Inflammatory macrophage treated with lipopolysaccharide for 1 hour (primary cell): ENCODE measurements around the gene HID1.

Source experiments
- DNase-seq, 2 donors: peaks; one replicate each; pipeline ENCODE4 v3.0.0-alpha.2; 2020 to 2022

HID1 gene

DNA sequence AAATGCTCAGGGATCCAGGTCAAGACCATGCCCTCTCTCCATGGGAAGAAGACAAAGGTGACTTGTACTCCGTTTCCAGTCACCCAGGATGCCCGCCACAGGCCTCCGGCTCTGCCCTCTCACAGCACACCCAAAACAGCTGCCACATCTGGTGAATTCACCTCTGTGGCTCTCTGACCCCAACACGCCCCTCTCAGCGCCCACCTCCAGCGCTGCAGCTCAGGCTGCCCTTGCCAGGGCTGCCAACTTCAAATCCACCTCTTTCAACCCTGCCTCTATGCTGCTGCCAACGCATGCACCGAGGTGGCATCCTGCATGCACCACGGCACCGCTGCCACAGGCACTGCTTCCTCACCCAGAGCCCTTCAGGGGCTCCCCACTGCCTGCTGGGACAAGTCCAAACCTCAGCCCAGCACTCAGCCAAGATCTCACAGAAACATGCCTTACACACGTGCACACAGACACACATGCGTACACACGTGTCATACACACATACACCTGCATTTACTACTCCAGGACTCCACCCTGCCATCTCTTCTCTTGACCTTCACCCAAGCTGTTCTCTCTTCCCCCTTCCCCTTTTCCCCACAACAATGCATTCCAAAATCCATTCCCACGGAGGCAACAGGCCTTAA lies 7.5 kb downstream of the HID1 start:
- no peak for DNase-seq

GRCh38 chr17:74964246-74964761 lies 8.3 kb downstream of the HID1 start:
- DNase-seq, result no peak

DNA sequence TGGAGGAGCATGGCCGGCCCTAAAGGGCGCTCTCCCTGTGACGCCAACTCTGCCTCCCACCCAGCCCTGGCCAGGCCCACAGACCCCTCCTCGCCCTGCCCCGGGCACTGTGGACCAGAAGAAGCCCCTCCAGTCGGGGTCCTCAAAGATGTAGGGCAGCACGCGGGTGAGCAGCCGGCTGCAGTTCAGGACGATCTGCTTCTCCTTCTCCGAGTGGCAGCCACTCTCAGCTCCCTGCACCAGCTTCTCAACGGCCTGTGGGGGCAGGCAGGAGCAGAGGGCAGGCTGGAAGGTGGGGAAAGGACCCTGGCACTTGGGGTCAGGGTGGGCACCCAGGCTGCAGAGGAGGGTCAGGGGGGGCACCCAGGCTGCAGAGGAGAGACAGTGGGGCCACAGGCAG lies 8.9 kb downstream of the HID1 start:
- DNase-seq, result no peak

- DNase-seq, result no peak
These were observed 9.8 kb downstream of the HID1 start for GRCh38 chr17:74962622-74963394.

GRCh38 chr17:74961657-74962350 lies 10.8 kb downstream of the HID1 start:
- DNase-seq, result peak; percentile 56 to 92

DNA sequence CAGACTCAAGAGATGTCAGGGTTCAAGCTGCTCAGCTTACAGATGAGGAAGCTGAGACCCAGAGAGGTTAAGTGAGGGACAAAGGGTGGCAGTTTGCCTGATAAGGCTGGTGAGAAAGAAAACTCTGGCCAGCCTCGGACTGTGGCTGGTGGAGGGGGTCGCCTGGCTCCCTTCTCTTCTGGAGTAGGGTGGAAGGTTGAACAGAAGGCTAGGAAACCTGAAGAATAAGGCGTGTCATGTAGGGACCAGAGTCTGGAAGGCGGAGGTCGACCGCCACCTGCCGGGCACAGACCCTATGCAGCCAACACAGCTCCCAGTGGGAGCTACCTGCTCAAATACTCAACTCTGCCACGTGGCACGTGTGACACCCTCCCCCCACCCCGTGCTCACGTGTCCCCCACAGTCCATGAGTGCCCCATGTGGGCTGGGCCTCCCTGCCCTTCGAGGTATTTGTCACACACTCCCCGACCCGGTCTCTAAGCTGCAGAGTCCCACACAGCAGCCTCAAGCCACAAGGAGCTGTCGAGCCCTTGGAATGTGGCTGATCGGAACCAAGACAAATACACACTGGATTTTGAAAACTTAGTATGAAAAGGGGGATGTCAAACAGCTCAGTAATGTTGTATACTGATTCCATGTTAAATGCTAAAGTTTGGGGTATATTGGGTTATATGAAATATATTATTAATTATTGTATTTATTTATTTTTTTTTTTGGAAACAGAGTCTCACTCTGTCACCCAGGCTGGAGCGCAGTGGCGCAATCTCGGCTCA lies 11.8 kb downstream of the HID1 start:
- peak in 1 of 2 donors; percentile 25 for DNase-seq

- peak in 1 of 2 donors; percentile 22 for DNase-seq
These were observed 12.6 kb downstream of the HID1 start for GRCh38 chr17:74959826-74960515.

DNA sequence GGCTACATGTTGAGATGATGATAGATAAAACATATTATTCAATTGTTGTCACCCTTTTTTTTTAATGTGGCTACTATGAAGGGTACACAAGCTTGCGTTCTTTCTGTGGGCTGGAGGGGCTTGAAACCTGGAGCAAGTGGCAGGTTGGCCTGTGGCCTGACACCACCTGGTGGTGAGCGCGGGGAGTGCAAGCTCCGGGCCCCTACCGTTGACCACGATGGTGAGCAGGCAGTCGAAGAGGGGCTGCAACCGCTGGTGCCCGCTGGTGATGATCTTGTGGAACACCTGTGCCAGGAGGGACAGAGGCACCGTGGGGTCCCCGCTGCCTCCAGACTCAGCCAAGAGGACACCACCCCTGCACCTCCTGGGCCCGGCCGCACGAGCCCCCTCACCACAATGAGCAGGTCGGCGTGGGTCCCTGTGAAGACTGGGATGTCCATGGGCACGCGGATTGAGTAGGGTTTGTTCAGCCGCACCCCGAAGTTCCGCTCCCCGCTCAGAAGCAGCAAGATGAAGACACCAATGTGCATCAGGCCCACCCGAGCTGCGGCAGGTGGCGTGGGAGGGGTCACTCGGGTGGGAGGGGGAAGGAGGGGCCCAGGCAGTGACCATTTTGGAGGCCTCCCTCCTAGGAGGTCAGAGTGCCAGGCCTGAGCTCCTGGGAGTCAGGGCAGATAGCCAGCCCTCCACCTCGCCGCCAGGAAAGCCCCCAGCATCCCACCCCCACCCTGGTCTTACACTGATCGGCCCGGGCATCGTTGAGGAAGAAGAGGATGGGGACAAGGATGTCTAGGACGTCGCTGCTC lies 14.4 kb downstream of the HID1 start:
- peak; percentile 13 to 92 for DNase-seq

DNA sequence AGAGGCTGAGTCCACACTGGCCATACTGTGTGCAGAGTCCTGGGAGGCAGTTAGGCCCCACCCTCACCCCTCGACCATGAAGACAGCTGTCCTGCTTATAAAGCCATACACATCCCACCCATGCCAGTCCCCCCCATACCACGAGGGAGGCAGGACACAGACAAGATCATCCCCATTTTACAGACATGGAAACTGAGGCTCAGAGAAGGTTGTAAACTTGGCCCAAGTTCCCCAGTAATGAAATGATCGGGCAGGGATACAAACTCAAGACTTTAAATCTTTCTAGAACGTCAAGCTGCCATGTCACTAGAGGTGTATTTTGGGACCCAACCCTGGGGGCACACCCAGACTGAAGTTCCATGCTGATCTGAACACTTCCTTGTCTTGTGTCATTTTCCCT lies 16.5 kb downstream of the HID1 start:
- no peak for DNase-seq

- DNase-seq, result no peak
These were observed 17.7 kb downstream of the HID1 start for GRCh38 chr17:74954665-74955421.

DNA sequence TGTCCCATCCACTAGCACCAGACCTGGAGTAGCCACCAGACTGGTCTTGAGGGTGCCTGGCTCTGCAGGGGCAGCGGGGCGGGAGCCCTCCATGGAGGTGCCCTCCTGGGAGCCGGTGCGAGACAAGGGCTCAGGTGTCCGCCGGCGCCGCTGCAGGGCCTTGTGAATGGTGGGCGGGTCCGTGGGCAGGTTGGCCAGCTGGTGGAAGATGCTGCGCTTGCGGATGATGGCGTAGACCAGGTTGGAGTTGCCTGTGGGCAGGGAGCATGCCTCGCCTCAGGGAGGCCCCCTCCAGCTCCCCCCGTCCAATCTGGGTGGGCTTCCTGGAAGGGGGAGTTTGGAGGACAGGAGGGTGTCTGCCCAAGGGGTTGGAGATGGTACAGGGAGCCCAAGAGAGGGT lies 18.4 kb downstream of the HID1 start:
- DNase-seq, result no peak

GRCh38 chr17:74953134-74953687 lies 19.3 kb downstream of the HID1 start:
- no peak for DNase-seq

DNA sequence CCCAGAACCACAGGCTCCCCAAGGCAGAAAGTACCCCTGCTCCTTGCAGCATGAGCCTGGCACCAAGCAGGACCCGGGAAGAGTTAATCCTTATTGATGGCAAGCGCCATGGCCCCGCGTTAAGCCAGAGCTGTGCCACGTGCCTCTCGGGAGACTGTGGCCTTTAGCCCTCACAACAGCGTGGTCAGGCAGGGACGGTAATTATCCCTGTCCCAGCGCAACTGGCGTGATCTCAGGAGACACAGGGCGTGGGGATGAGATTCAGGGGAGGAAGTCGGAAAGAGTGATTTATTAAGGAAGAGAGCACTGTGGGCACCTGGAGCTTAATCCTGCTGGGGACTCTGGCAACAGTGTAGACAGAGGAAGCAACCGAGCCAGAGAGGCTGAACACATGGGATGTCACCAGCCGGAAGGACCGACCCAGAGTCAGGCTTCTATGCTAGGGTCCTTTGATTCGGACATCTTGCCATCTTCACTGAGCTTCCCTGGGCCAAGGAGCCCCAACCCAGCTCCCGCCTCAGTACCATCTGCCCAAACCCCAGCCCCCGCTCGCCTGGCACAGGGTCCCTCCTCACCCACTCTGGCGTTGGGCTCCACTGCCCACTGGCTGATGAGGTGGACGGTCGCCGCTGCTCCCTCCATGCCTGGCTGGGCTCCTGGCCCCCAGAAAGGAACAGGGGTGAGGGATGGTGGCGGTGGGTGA lies 20.0 kb downstream of the HID1 start:
- no peak for DNase-seq

GRCh38 chr17:74951680-74952421 lies 20.7 kb downstream of the HID1 start:
- no peak for DNase-seq

- no peak for DNase-seq
These were observed 21.5 kb downstream of the HID1 start for GRCh38 chr17:74951065-74951464.

DNA sequence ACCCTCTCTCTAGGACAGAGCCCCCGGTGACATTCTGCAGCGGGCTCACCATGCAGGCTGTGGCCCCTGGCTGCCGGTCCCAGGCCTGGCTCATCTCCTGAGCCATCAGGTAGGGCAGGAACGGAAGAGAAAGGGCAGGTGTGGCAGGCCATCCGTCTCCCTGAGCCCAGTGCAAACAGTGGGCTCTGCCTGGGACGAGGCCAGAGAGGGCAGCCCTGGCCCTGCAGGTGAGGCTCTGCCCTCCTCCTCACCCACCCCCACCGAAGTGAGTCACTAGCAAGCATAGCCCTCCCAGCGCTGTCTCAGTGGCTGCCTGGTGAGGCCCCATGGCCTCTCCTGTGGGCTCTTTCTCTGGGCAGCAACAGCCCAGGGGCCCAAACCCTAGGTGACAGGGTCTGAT lies 22.4 kb downstream of the HID1 start:
- DNase-seq, result no peak

DNA sequence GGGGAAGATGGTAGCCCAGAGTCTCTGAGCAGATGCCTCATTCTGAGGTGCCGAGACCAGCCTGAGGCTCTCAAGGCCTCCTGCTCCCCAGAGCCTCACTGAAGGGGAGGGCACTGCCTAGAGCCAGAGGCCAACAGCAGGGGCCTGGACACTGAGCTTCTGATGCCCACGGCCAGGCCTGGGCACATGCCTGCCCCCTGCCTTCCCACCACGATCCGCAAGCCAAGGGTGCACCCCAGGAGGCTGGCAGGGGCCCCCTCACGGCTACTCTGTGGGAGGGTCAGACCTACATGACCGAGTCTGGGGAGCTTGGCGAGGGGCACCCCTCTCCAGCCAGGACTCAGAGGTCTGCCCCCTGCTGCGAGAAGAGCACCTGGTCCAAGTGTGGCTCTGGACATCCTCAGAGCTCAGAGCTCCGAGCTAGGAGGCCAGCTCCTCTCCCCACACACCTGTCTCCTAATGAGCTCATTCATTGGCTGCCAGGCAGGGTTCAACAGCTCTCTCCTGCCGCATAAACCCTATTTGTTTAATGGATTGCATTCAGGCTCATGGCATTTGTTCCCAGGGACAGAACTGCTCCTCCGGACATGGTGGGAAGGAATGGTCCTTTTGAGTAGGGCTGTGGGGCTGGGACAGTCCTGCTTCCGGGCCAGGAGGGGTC lies 23.0 kb downstream of the HID1 start:
- DNase-seq, result no peak

GRCh38 chr17:74947041-74947754 lies 25.4 kb downstream of the HID1 start:
- DNase-seq, result no peak
